ENCODE measurements around the gene ATP5MG.

The ATP5MG gene

GRCh38 chr11:118417801-118418200, 16.4 kb downstream of the ATP5MG start:
- H3K4me3 ChIP-seq (ENCODE audit: low read depth, low read length), result no peak overlapping the region
- TF ChIP-seq, protein P1, sequence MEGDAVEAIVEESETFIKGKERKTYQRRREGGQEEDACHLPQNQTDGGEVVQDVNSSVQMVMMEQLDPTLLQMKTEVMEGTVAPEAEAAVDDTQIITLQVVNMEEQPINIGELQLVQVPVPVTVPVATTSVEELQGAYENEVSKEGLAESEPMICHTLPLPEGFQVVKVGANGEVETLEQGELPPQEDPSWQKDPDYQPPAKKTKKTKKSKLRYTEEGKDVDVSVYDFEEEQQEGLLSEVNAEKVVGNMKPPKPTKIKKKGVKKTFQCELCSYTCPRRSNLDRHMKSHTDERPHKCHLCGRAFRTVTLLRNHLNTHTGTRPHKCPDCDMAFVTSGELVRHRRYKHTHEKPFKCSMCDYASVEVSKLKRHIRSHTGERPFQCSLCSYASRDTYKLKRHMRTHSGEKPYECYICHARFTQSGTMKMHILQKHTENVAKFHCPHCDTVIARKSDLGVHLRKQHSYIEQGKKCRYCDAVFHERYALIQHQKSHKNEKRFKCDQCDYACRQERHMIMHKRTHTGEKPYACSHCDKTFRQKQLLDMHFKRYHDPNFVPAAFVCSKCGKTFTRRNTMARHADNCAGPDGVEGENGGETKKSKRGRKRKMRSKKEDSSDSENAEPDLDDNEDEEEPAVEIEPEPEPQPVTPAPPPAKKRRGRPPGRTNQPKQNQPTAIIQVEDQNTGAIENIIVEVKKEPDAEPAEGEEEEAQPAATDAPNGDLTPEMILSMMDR (IDR thresholded peaks at IDR 0.05; ENCODE audit: borderline replicate concordance, insufficient read depth, low read depth, low read length), result no peak

- TF ChIP-seq, protein P1 (IDR thresholded peaks at IDR 0.05; ENCODE audit: borderline replicate concordance, insufficient read depth, low read depth, low read length), result no peak
- no peak overlapping the region for H3K4me3 ChIP-seq (ENCODE audit: low read depth, low read length)
Observed at GRCh38 chr11:118418766-118419165, 17.4 kb downstream of the ATP5MG start.

DNA sequence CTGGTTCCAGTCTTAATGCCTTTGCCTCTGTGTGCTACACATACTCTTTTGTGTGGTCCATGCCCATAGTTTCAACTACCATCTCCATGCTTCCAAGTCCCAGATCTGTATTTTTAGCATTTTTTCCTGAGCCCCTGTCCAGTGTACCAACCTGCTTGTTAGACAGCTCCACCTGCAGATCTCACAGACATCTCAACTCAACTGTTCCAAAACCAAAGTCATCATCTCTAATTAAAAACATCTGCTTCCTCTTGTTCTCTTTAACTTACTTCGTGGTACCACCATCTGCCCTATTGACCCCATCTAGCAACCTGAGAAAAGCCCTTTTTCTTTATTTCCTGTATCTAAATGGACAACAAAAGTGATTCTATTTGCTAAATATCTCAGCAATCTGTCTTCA, 26.3 kb downstream of the ATP5MG start:
- no peak overlapping the region for H3K4me3 ChIP-seq (ENCODE audit: low read depth, low read length)
- TF ChIP-seq, protein P1 (IDR thresholded peaks at IDR 0.05; ENCODE audit: borderline replicate concordance, insufficient read depth, low read depth, low read length), result no peak

DNA sequence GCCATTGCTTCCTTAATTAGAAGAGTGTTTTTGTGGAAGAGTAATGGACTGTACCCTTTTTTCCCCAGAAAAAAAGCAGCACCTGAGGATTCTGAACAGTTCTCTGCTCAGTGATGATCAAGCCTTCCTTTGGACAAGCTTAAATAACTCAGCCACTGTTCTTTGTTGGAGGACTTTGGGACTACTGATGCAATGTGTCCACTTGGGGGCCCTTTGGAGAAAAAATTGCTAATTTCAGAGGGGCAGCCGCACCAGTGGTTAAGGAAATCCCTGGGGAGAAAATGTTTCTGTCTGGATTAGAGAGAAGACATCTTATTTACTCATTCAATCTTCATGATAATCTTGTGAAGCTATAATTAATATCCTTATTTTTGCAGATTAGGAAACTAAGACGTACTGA, 29.6 kb downstream of the ATP5MG start:
- TF ChIP-seq, protein P1 (IDR thresholded peaks at IDR 0.05; ENCODE audit: borderline replicate concordance, insufficient read depth, low read depth, low read length), result no peak
- no peak overlapping the region for H3K4me3 ChIP-seq (ENCODE audit: low read depth, low read length)

DNA sequence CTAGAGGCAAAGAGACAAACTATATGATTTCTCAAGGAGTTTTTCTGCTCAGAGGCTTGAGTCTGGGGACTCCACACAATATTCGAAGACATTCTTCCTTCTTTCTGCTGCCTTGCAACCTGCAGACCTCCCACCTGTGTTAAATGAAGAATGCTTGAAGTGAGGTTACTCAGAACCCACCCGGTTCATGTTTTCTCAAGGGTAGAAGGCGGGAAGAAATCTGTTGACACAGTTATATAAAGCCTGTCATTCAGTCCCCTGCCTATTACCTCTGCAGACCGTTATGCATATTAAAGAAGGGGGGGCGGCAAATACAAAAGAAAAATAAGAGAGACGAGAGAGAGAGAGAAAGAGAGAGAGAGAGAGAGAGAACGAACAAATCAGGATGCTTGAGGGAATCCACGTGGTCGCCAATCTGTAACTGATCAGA, 32.7 kb downstream of the ATP5MG start:
- TF ChIP-seq, protein P1 (IDR thresholded peaks at IDR 0.05; ENCODE audit: borderline replicate concordance, insufficient read depth, low read depth, low read length), result no peak
- peak overlapping the region; percentile 93 for H3K4me3 ChIP-seq (ENCODE audit: low read depth, low read length)

GRCh38 chr11:118434553-118435289, 33.3 kb downstream of the ATP5MG start:
- H3K4me3 ChIP-seq (ENCODE audit: low read depth, low read length), result peak overlapping the region; percentile 93
- TF ChIP-seq, protein P1 (IDR thresholded peaks at IDR 0.05; ENCODE audit: borderline replicate concordance, insufficient read depth, low read depth, low read length), result no peak

- H3K4me3 ChIP-seq (ENCODE audit: low read depth, low read length), result peak overlapping the region; percentile 93
- TF ChIP-seq, protein P1 (IDR thresholded peaks at IDR 0.05; ENCODE audit: borderline replicate concordance, insufficient read depth, low read depth, low read length), result no peak
Observed at GRCh38 chr11:118435290-118435892, 34.0 kb downstream of the ATP5MG start.

Measured in GM12875 (cell line).